PC-3 (cell line): Measurements from ENCODE around the gene NPHP3. TPM values are rescaled to one million over a fixed set of nuclear protein-coding genes. Genes with fewer than 3 reads are reported as not detected.
A peak's percentile ranks its signal among the peaks of the same experiment; 100 is the strongest.

Experiments
- ATAC-seq: fragments of 200-7000 bp; cut with Tn5 transposase; 2 replicates; pipeline ENCODE4 v1.9.1; 2020; ENCODE audit warnings: mild to moderate bottlenecking, moderate library complexity
- BruUV-seq: library from RNA; stranded (reverse); fragments of 400-500 nt; replicated peaks from 2 replicates; lab custom pipeline; 2021; lab: Mats Ljungman, UMichigan
- CTCF ChIA-PET: fragments of 300-600 bp; sonication (Branson Sonifier 250); formaldehyde crosslinking; loops from one replicate; lab custom pipeline; 2022; ENCODE audit warnings: antibody characterized with exemption; lab: Charles Lee
- POLR2A ChIA-PET: fragments of 300-600 bp; sonication (Branson Sonifier 250); formaldehyde crosslinking; loops from one replicate; lab custom pipeline; 2022; ENCODE audit warnings: antibody characterized with exemption; ENCODE audit not compliant: unreplicated experiment; lab: Charles Lee
- DNase-seq: peaks from one replicate; pipeline ENCODE4 v3.0.0-alpha.2; 2015
- H2AFZ ChIP-seq: fragments of 300-600 bp; sonication (generic); 2 replicates; pipeline ENCODE4 v1.6.0; 2016; ENCODE audit warnings: antibody characterized with exemption, low read length
- H3F3A ChIP-seq: fragments of 300-600 bp; sonication (generic); one replicate; pipeline ENCODE4 v1.6.0; 2017; ENCODE audit warnings: antibody characterized with exemption, low read length, control low read depth, mild to moderate bottlenecking; ENCODE audit not compliant: unreplicated experiment
- H3K27ac ChIP-seq: fragments of 300-600 bp; sonication (generic); 2 replicates; pipeline ENCODE4 v1.5.1; 2016; ENCODE audit warnings: mild to moderate bottlenecking, low read length
- H3K27me3 ChIP-seq: fragments of 300-600 bp; sonication (generic); 2 replicates; pipeline ENCODE4 v1.6.1; 2016; ENCODE audit warnings: low read length, mixed read lengths
- H3K36me3 ChIP-seq: fragments of 300-600 bp; sonication (generic); 2 replicates; pipeline ENCODE4 v1.6.1; 2016; ENCODE audit warnings: low read depth, mixed run types, low read length, mixed read lengths
- H3K4me1 ChIP-seq: fragments of 300-600 bp; sonication (generic); 2 replicates; pipeline ENCODE4 v1.5.1; 2016; ENCODE audit warnings: low read length; ENCODE audit not compliant: insufficient read depth
- H3K4me2 ChIP-seq: fragments of 300-600 bp; sonication (generic); 2 replicates; pipeline ENCODE4 v1.6.0; 2016; ENCODE audit warnings: low read length
- H3K4me3 ChIP-seq: fragments of 300-600 bp; sonication (generic); 2 replicates; pipeline ENCODE4 v1.5.1; 2016; ENCODE audit warnings: mild to moderate bottlenecking, low read length, mixed read lengths
- H3K79me2 ChIP-seq: fragments of 300-600 bp; sonication (generic); 2 replicates; pipeline ENCODE4 v1.6.1; 2017; ENCODE audit warnings: low read length, mixed read lengths
- H3K9ac ChIP-seq: fragments of 300-600 bp; sonication (generic); 2 replicates; pipeline ENCODE4 v1.6.0; 2016; ENCODE audit warnings: mild to moderate bottlenecking, low read length
- H3K9me2 ChIP-seq: fragments of 300-600 bp; sonication (generic); replicated peaks from 2 replicates; pipeline ENCODE4 v1.6.1; 2016; ENCODE audit warnings: mixed run types, low read length, mixed read lengths
- H3K9me3 ChIP-seq: fragments of 300-600 bp; sonication (generic); 2 replicates; pipeline ENCODE4 v1.6.1; 2016; ENCODE audit warnings: low read length, mixed read lengths
- H4K20me1 ChIP-seq: fragments of 300-600 bp; sonication (generic); 2 replicates; pipeline ENCODE4 v1.6.1; 2016; ENCODE audit warnings: low read length, mixed read lengths
- CTCF ChIP-seq: fragments of 300-600 bp; sonication (generic); conservative IDR thresholded peaks from 2 replicates; pipeline ENCODE4 v1.5.1; 2017; ENCODE audit warnings: antibody characterized with exemption, low read depth, mild to moderate bottlenecking, low read length
- EZH2 ChIP-seq: fragments of 300-600 bp; sonication (generic); IDR thresholded peaks from one replicate; pipeline ENCODE4 v1.6.1; 2017; ENCODE audit warnings: antibody characterized with exemption, mild to moderate bottlenecking, low read length; ENCODE audit not compliant: unreplicated experiment
- EZH2phosphoT487 ChIP-seq: fragments of 300-600 bp; sonication (generic); IDR thresholded peaks from 2 replicates; pipeline ENCODE4 v1.6.1; 2018; ENCODE audit warnings: mild to moderate bottlenecking, antibody characterized with exemption, low read length, borderline replicate concordance
- intact Hi-C: fragments of 100-400 bp; cut with micrococcal nuclease; formaldehyde crosslinking; loops from 2 replicates; pipeline ENCODE4 v1.9.0; 2023
- total RNA-seq: library from RNA; depleted of rRNA; stranded (reverse); fragments of >200 nt; gene quantifications from 2 replicates; pipeline ENCODE4 v1.2.3, GENCODE V29; 2014

The NPHP3 gene
- total RNA-seq, 1 experiment from 2014 or later, result 6.2 TPM

GRCh38 chr3:132726341-132726823 is 4.2 kb upstream of the NPHP3 start:
- Histone ChIP-seq H3K27me3 (peaks cover 8% of the 10 kb centered on the region; the same call in 1 of the 2 replicates), H3K36me3 (no peaks in the 10 kb centered on the region), H2AFZ (no peak overlapping the region), H3K4me2 (no peak overlapping the region), H4K20me1 (no peaks in the 10 kb centered on the region), H3K27ac (no peak overlapping the region), H3K4me1 (0 out of 2 replicates have a peak, but pooled peaks cover 6% of the 10 kb centered on the region), H3K9me3 (no peaks in the 10 kb centered on the region), H3F3A (no peaks in the 10 kb centered on the region), H3K9ac (no peak overlapping the region), H3K79me2 (peaks cover 4% of the 10 kb centered on the region), H3K4me3 (no peak overlapping the region), H3K9me2 (no peaks in the 10 kb centered on the region)
- no peak for TF ChIP-seq EZH2phosphoT487
- TF ChIP-seq EZH2, result no peak
- TF ChIP-seq CTCF, result peak; percentile 76
- BruUV-seq, result no TSS peak
- CTCF ChIA-PET, result interaction anchor here (0.7 kb wide), 1 partner anchor 196 kb away, joined by 3 read pairs; no protein-coding TSS in a partner anchor
- DNase-seq (peak; percentile 58), ATAC-seq (no peak)
- POLR2A ChIA-PET, result no interaction called here
- intact Hi-C loops, result no loop called here

GRCh38 chr3:132723024-132723950 is 1.1 kb upstream of the NPHP3 start:
- Histone ChIP-seq H3F3A (no peaks in the 10 kb centered on the region), H3K27me3 (no peaks in the 10 kb centered on the region), H3K9me2 (no peaks in the 10 kb centered on the region), H3K27ac (no peak overlapping the region), H3K4me2 (peak overlapping the region; percentile 94), H4K20me1 (no peaks in the 10 kb centered on the region), H2AFZ (peak overlapping the region; percentile 99), H3K4me3 (peak overlapping the region; percentile 89), H3K9ac (peak overlapping the region; percentile 55), H3K79me2 (peaks cover 18% of the 10 kb centered on the region), H3K36me3 (no peaks in the 10 kb centered on the region), H3K4me1 (peaks cover 15% of the 10 kb centered on the region), H3K9me3 (no peaks in the 10 kb centered on the region)
- BruUV-seq, result TSS peak; percentile 35
- no peak for TF ChIP-seq CTCF
- TF ChIP-seq EZH2phosphoT487, result no peak
- TF ChIP-seq EZH2, result no peak
- intact Hi-C loops, result loop anchor here (5.0 kb wide), 1 partner anchor 849 kb away; the partner anchor contains the start of gene CDV3
- POLR2A ChIA-PET, result no interaction called here
- ATAC-seq (no peak), DNase-seq (no peak)
- CTCF ChIA-PET, result no interaction called here
